Tibial nerve (tissue), 4 donors: ENCODE results near the gene ZNF480. TPM values are rescaled to one million over a fixed set of nuclear protein-coding genes. Genes with fewer than 3 reads are reported as not detected.
A peak's percentile ranks its signal among the peaks of the same experiment; 100 is the strongest.

Source experiments
- DNase-seq, 2 donors: peaks; one replicate each; pipeline ENCODE4 v3.0.0-alpha.2; 2019; ENCODE audit warnings: low spot score in 2 of 2
- H3K27ac ChIP-seq, 4 donors: fragments of 200-600 bp; sonication (generic) in 3 of 4; one replicate each; pipeline ENCODE4 v1.5.1; 2017 to 2019; ENCODE audit warnings: mild to moderate bottlenecking in 1 of 4
- H3K27me3 ChIP-seq, 2 donors: fragments of 200-600 bp; sonication (generic) in 1 of 2; one replicate each; pipeline versions ENCODE4 v1.5.1 to v1.6.0; 2017 to 2019
- H3K36me3 ChIP-seq, 3 donors: fragments of 200-600 bp; sonication (generic); one replicate each; pipeline ENCODE4 v1.5.1; 2018 to 2019
- H3K4me1 ChIP-seq, 4 donors: fragments of 200-600 bp; sonication (generic) in 3 of 4; one replicate each; pipeline ENCODE4 v1.5.1; 2017 to 2019
- H3K4me3 ChIP-seq, 4 donors: fragments of 200-600 bp; sonication (generic) in 3 of 4; one replicate each; pipeline ENCODE4 v1.5.1; 2017 to 2019; ENCODE audit warnings: mild to moderate bottlenecking in 1 of 4, moderate library complexity in 1 of 4
- H3K9me3 ChIP-seq, 4 donors: fragments of 200-600 bp; sonication (generic) in 3 of 4; one replicate each; pipeline ENCODE4 v1.5.1; 2017 to 2019
- CTCF ChIP-seq, 5 experiments: fragments of 200-600 bp in 3 of 5; fragments of 450-650 bp in 2 of 5; sonication (generic) in 3 of 5; IDR thresholded peaks; one replicate each; pipeline ENCODE4 v1.5.1; 2016 to 2019; ENCODE audit warnings: antibody characterized with exemption in 5 of 5, mild to moderate bottlenecking in 3 of 5, moderate library complexity in 2 of 5
- EP300 ChIP-seq, 2 donors: sonication (generic); formaldehyde crosslinking; IDR thresholded peaks; one replicate each; pipeline ENCODE4 v1.6.1; 2017; ENCODE audit warnings: antibody characterized with exemption in 2 of 2, mild to moderate bottlenecking in 1 of 2
- POLR2A ChIP-seq, 2 donors: fragments of 450-650 bp; IDR thresholded peaks; one replicate each; pipeline ENCODE4 v1.6.1; 2017; ENCODE audit warnings: antibody characterized with exemption in 2 of 2, mild to moderate bottlenecking in 2 of 2, moderate library complexity in 2 of 2
- WGBS, 2 donors: methylation state at CpG; one replicate each; pipeline ENCODE4 v1.1.5; 2018; 5-methylcytosine and 5-hydroxymethylcytosine counted together
- small RNA-seq: library from RNA; depleted of rRNA; stranded (forward); fragments of <200 nt; gene quantifications from one replicate; pipeline ENCODE3, GENCODE V24; 2016
- total RNA-seq, 4 donors: library from RNA; depleted of rRNA; stranded (reverse); fragments of >200 nt; gene quantifications; one replicate each; pipeline ENCODE4 v1.1.0, GENCODE V29; 2016

Gene ZNF480
- total RNA-seq, 4 donors from 2014 or later: 3.3 to 11.8 (median 6.4) TPM

- no peak for TF ChIP-seq POLR2A (IDR thresholded peaks at IDR 0.05)
- no peak for TF ChIP-seq EP300 (IDR thresholded peaks at IDR 0.05)
- no peak for TF ChIP-seq CTCF (IDR thresholded peaks at IDR 0.05)
These were observed 69.5 kb downstream of the ZNF480 start for GRCh38 chr19:52366414-52366824.

GRCh38 chr19:52369559-52370340, 72.8 kb downstream of the ZNF480 start, which contains the start of gene ZNF880:
TSS of gene ZNF880 (plus strand) at chr19:52369923. CDS start at chr19:52369966, 43 bp downstream.
- peaks cover 0 to 65% (median 29%) of the 10 kb centered on the region in 3 donors for H3K36me3 ChIP-seq
- peaks cover 0 to 73% (median 26%) of the 10 kb centered on the region in 4 donors for H3K9me3 ChIP-seq
- no peaks in the 10 kb centered on the region for H3K27me3 ChIP-seq
- H3K4me1 ChIP-seq: peaks cover 0 to 17% (median 3%) of the 10 kb centered on the region in 4 donors
- peak within 1 kb of the TSS; percentile 88 to 99 (median 94) for H3K27ac ChIP-seq
- 1 to 2% methylated on average over 34 to 52 of the region's 52 CpGs for WGBS, 2 donors
- TF ChIP-seq POLR2A (IDR thresholded peaks at IDR 0.05) (peak in 1 of 2 donors; percentile 37), CTCF (IDR thresholded peaks at IDR 0.05) (peak in 1 of 5 experiments; percentile 12), EP300 (IDR thresholded peaks at IDR 0.05) (peak; percentile 19 to 74)
- H3K4me3 ChIP-seq: peak within 1 kb of the TSS; percentile 57 to 91 (median 82)
- DNase-seq: peak; percentile 89 to 93

More at GRCh38 chr19:52366414-52366824, 69.5 kb downstream of the ZNF480 start:
- Histone ChIP-seq H3K27me3 (no peaks in the 10 kb centered on the region), H3K36me3 (peaks cover 0 to 65% (median 16%) of the 10 kb centered on the region in 3 donors), H3K4me3 (no peak overlapping the region), H3K9me3 (peaks cover 0 to 75% (median 34%) of the 10 kb centered on the region in 4 donors), H3K27ac (no peak overlapping the region), H3K4me1 (peaks cover 0 to 17% (median 3%) of the 10 kb centered on the region in 4 donors)
- DNase-seq: no peak
- WGBS, 2 donors: 97 to 98% methylated on average over 8 of the region's 8 CpGs

GRCh38 chr19:52370341-52370710, 73.4 kb downstream of the ZNF480 start:
- 29 to 43% methylated on average over 7 of the region's 7 CpGs for WGBS, 2 donors
- no peak for TF ChIP-seq POLR2A (IDR thresholded peaks at IDR 0.05)
- TF ChIP-seq CTCF (IDR thresholded peaks at IDR 0.05): no peak
- TF ChIP-seq EP300 (IDR thresholded peaks at IDR 0.05): no peak
- Histone ChIP-seq H3K27me3 (no peaks in the 10 kb centered on the region), H3K9me3 (peaks cover 0 to 73% (median 20%) of the 10 kb centered on the region in 4 donors), H3K27ac (peak overlapping the region; percentile 88 to 99 (median 94)), H3K36me3 (peaks cover 0 to 65% (median 34%) of the 10 kb centered on the region in 3 donors), H3K4me1 (peaks cover 0 to 17% (median 3%) of the 10 kb centered on the region in 4 donors), H3K4me3 (peak overlapping the region; percentile 57 to 91 (median 82))
- DNase-seq: no peak

Small RNA genes within 50 kb of the gene (small RNA-seq; reads per million reads assigned to genes)
- gene MIR643 (not detected), gene RF00019 (not detected)

Other genes starting within 250 kb of the ZNF480 start
- gene ZNF432, start 248.3 kb upstream of the ZNF480 start, total RNA-seq: 10 to 100 TPM in 3 of 4 donors, 1 to 10 TPM in 1; 9.3 to 18.8 (median 14.2) TPM
- gene ZNF841, start 201.4 kb upstream of the ZNF480 start, total RNA-seq: 10 to 100 TPM; 12.0 to 34.8 (median 25.7) TPM
- 10 to 100 TPM in 2 of 4 donors, 1 to 10 TPM in 2; 5.4 to 18.0 (median 8.7) TPM for gene ZNF616, start 157.2 kb upstream of the ZNF480 start, total RNA-seq
- gene ZNF836, start 125.5 kb upstream of the ZNF480 start, total RNA-seq: 10 to 100 TPM in 2 of 4 donors, 1 to 10 TPM in 2; 7.1 to 17.1 (median 9.8) TPM
- 100 to 1,000 TPM; 145 to 176 (median 166) TPM for gene PPP2R1A, start 107.1 kb upstream of the ZNF480 start, total RNA-seq
- 10 to 100 TPM in 1 of 4 donors, 1 to 10 TPM in 3; 7.7 to 11.4 (median 9.0) TPM for gene ZNF766, start 27.6 kb upstream of the ZNF480 start, total RNA-seq
- gene ZNF610, start 39.1 kb downstream of the ZNF480 start, total RNA-seq: 1 to 10 TPM; 2.7 to 7.2 (median 3.3) TPM
- gene ZNF880, start 72.8 kb downstream of the ZNF480 start, total RNA-seq: 10 to 100 TPM; 15.6 to 43.5 (median 20.9) TPM
- gene ZNF528, start 100.7 kb downstream of the ZNF480 start, total RNA-seq: 10 to 100 TPM; 26.2 to 34.8 (median 30.7) TPM
- 1 to 10 TPM in 2 of 4 donors, under 1 TPM in 1, not detected in 1; 0.66 to 8.4 (median 1.9) TPM for gene ZNF534, start 132.0 kb downstream of the ZNF480 start, total RNA-seq
- gene ZNF578, start 156.4 kb downstream of the ZNF480 start, total RNA-seq: 1 to 10 TPM in 2 of 4 donors, under 1 TPM in 1, not detected in 1; 0.98 to 2.9 (median 2.1) TPM
- gene ZNF808, start 230.5 kb downstream of the ZNF480 start, total RNA-seq: 10 to 100 TPM; 16.3 to 42.6 (median 21.3) TPM